GM23338 (cell line): ENCODE results near the gene CSTPP1. TPM values are rescaled to one million over a fixed set of nuclear protein-coding genes. Genes with fewer than 3 reads are reported as not detected.

Experiments
- ATAC-seq: fragments of 200-7000 bp; cut with Tn5 transposase; 3 replicates; pipeline ENCODE4 v1.9.1; 2020
- DNase-seq: peaks from one replicate; pipeline ENCODE4 v3.0.0-alpha.2; 2015; ENCODE audit warnings: low spot score
- H2AFZ ChIP-seq: fragments of 200-600 bp; sonication (generic); 2 replicates; pipeline ENCODE4 v1.8.0; 2016; ENCODE audit warnings: antibody characterized with exemption, mild to moderate bottlenecking, moderate library complexity
- H3F3A ChIP-seq: fragments of 200-600 bp; sonication (generic); replicated peaks from 2 replicates; pipeline ENCODE4 v1.8.0; 2017; ENCODE audit warnings: antibody characterized with exemption, mixed run types, low read depth
- H3K27ac ChIP-seq: fragments of 200-600 bp; sonication (generic); 2 replicates; pipeline ENCODE4 v1.6.1; 2016; ENCODE audit warnings: low read depth
- H3K27me3 ChIP-seq: fragments of 200-600 bp; sonication (generic); 2 replicates; pipeline ENCODE4 v1.8.0; 2016; ENCODE audit warnings: mild to moderate bottlenecking, mixed run types, moderate library complexity; ENCODE audit not compliant: insufficient read depth
- H3K36me3 ChIP-seq: fragments of 200-600 bp; sonication (generic); 2 replicates; pipeline ENCODE4 v1.8.0; 2016; ENCODE audit warnings: mild to moderate bottlenecking; ENCODE audit not compliant: insufficient read depth
- H3K4me1 ChIP-seq: fragments of 200-600 bp; sonication (generic); 2 replicates; pipeline ENCODE4 v1.8.0; 2016; ENCODE audit warnings: mild to moderate bottlenecking, moderate library complexity; ENCODE audit not compliant: insufficient read depth
- H3K4me2 ChIP-seq: fragments of 200-600 bp; sonication (generic); 2 replicates; pipeline ENCODE4 v1.7.1; 2017; ENCODE audit warnings: mixed run types
- H3K4me3 ChIP-seq: fragments of 200-600 bp; sonication (generic); 2 replicates; pipeline ENCODE4 v1.6.1; 2016; ENCODE audit warnings: mixed run types
- H3K79me2 ChIP-seq: fragments of 200-600 bp; sonication (generic); replicated peaks from 2 replicates; pipeline ENCODE4 v1.8.0; 2017; ENCODE audit warnings: mild to moderate bottlenecking; ENCODE audit not compliant: insufficient read depth
- H3K9me2 ChIP-seq: fragments of 200-600 bp; sonication (generic); 2 replicates; pipeline ENCODE4 v1.8.0; 2017; ENCODE audit not compliant: insufficient read depth
- H4K20me1 ChIP-seq: fragments of 200-600 bp; sonication (generic); replicated peaks from 2 replicates; pipeline ENCODE4 v1.8.0; 2017; ENCODE audit warnings: mild to moderate bottlenecking; ENCODE audit not compliant: insufficient read depth
- H3K27ac Mint-ChIP-seq: 2 replicates; pipeline ENCODE4 v1.8.0; 2020; ENCODE audit warnings: inconsistent platforms, mild to moderate bottlenecking, moderate library complexity, mixed read lengths
- H3K27me3 Mint-ChIP-seq: 3 replicates; pipeline ENCODE4 v1.8.0; 2022; ENCODE audit warnings: low read depth, mild to moderate bottlenecking, moderate library complexity, mixed read lengths, inconsistent platforms; ENCODE audit not compliant: insufficient read depth, poor library complexity
- H3K36me3 Mint-ChIP-seq: 3 replicates; pipeline ENCODE4 v1.8.0; 2021; ENCODE audit warnings: low read depth, mild to moderate bottlenecking, inconsistent platforms, moderate library complexity, mixed read lengths
- H3K4me1 Mint-ChIP-seq: 3 replicates; pipeline ENCODE4 v1.8.0; 2020; ENCODE audit warnings: mild to moderate bottlenecking, inconsistent platforms, mixed read lengths
- H3K4me3 Mint-ChIP-seq: 3 replicates; pipeline ENCODE4 v1.8.0; 2021; ENCODE audit warnings: moderate library complexity, mild to moderate bottlenecking, inconsistent platforms, mixed read lengths
- H3K9me3 Mint-ChIP-seq: 3 replicates; pipeline ENCODE4 v1.8.0; 2020; ENCODE audit warnings: moderate library complexity, mild to moderate bottlenecking, inconsistent platforms, mixed read lengths
- ETS1 ChIP-seq: IDR thresholded peaks from 2 replicates; pipeline ENCODE4 v1.6.1; 2016; ENCODE audit warnings: antibody characterized with exemption
- JUNB ChIP-seq: IDR thresholded peaks from one replicate; pipeline ENCODE4 v1.6.1; 2016; ENCODE audit warnings: antibody characterized with exemption; ENCODE audit not compliant: unreplicated experiment
- POLR2AphosphoS5 ChIP-seq: IDR thresholded peaks from 2 replicates; pipeline ENCODE4 v1.6.1; 2016; ENCODE audit warnings: antibody characterized with exemption, low read depth
- STAT1 ChIP-seq: IDR thresholded peaks from one replicate; pipeline ENCODE4 v1.6.1; 2016; ENCODE audit warnings: antibody characterized with exemption; ENCODE audit not compliant: unreplicated experiment
- ZNF114 ChIP-seq: fragments of 250-450 bp; sonication (Bioruptor Pico); IDR thresholded peaks from 2 replicates; pipeline ENCODE4 v1.5.0; 2020; ENCODE audit warnings: mild to moderate bottlenecking, moderate library complexity
- ZNF331 ChIP-seq: fragments of 250-450 bp; sonication (Bioruptor Pico); IDR thresholded peaks from 2 replicates; pipeline ENCODE4 v1.5.0; 2020; ENCODE audit warnings: low read depth, mild to moderate bottlenecking, moderate library complexity
- ZNF462 ChIP-seq: fragments of 250-450 bp; sonication (Bioruptor Pico); IDR thresholded peaks from 2 replicates; pipeline ENCODE4 v1.5.0; 2020; ENCODE audit warnings: mild to moderate bottlenecking, moderate library complexity
- polyA plus RNA-seq: library from polyadenylated mRNA; unstranded; fragments of >200 nt; fragmentation: Nextera tagmentation; extraction: Ambion mirVana; gene quantifications from 2 replicates; pipeline ENCODE4 v1.2.1, GENCODE V29; 2016
- total RNA-seq: library from RNA; depleted of rRNA; stranded (reverse); fragments of >200 nt; shearing (Covaris generic); gene quantifications from 2 replicates; pipeline ENCODE4 v1.2.3, GENCODE V29; 2014

CSTPP1 gene
- total and polyA plus RNA-seq, 2 experiments from 2014 or later: 23.5 to 42.6 TPM

GRCh38 chr11:47105974-47106373 is 169.4 kb downstream of the CSTPP1 start (continued):
- no peak for TF ChIP-seq ZNF462 (CRISPR knock-in tag)

- no peaks in the 10 kb centered on the region for H3K79me2 ChIP-seq
- H3K4me1 ChIP-seq: peaks cover 7% of the 10 kb centered on the region; the same call in 1 of the 2 replicates
- no peaks in the 10 kb centered on the region for H3K9me2 ChIP-seq
- H3K36me3 ChIP-seq: no peaks in the 10 kb centered on the region
- no peaks in the 10 kb centered on the region for H3K36me3 Mint-ChIP-seq
- DNase-seq (no peak), ATAC-seq (no peak)
- no peaks in the 10 kb centered on the region for H3K27me3 ChIP-seq
- no peak overlapping the region for H3K4me2 ChIP-seq
- no peak overlapping the region for H3K27ac ChIP-seq
- no peak overlapping the region for H2AFZ ChIP-seq
- no peak overlapping the region for H3K4me3 Mint-ChIP-seq
- peaks cover 3% of the 10 kb centered on the region for H3K27me3 Mint-ChIP-seq
- no peaks in the 10 kb centered on the region for H4K20me1 ChIP-seq
- H3K9me3 Mint-ChIP-seq: no peaks in the 10 kb centered on the region
- H3K4me1 Mint-ChIP-seq: peaks cover 9% of the 10 kb centered on the region
- H3K4me3 ChIP-seq: no peak overlapping the region
- no peak overlapping the region for H3K27ac Mint-ChIP-seq
- no peaks in the 10 kb centered on the region for H3F3A ChIP-seq
- TF ChIP-seq STAT1: no peak
- no peak for TF ChIP-seq ZNF462 (CRISPR knock-in tag)
- no peak for TF ChIP-seq JUNB
- no peak for TF ChIP-seq POLR2AphosphoS5
- no peak for TF ChIP-seq ZNF114 (CRISPR knock-in tag)
- no peak for TF ChIP-seq ZNF331 (CRISPR knock-in tag)
- no peak for TF ChIP-seq ETS1
Observed at GRCh38 chr11:47106798-47107411, 170.3 kb downstream of the CSTPP1 start.
